Ovary (tissue), 9 donors: ENCODE data around the gene TSPAN31. TPM values are rescaled to one million over a fixed set of nuclear protein-coding genes. Genes with fewer than 3 reads are reported as not detected.

Source experiments
- DNase-seq, 5 donors: peaks; one replicate each; pipeline ENCODE4 v3.0.0-alpha.2; 2019 to 2020
- H3K27ac ChIP-seq, 2 donors: fragments of 200-600 bp; one replicate each; pipeline versions ENCODE4 v1.5.1 to v1.8.0; 2019 to 2022
- H3K27me3 ChIP-seq: fragments of 200-600 bp; one replicate; pipeline ENCODE4 v1.8.0; 2022
- H3K36me3 ChIP-seq: fragments of 200-600 bp; sonication (generic); one replicate; pipeline ENCODE4 v1.5.1; 2019
- H3K4me1 ChIP-seq: one replicate; pipeline ENCODE4 v1.8.1; 2013; ENCODE audit warnings: mild to moderate bottlenecking, moderate library complexity; ENCODE audit not compliant: insufficient read depth
- H3K4me3 ChIP-seq: fragments of 200-600 bp; sonication (generic); one replicate; pipeline ENCODE4 v1.5.1; 2017
- H3K9me3 ChIP-seq, 2 donors: fragments of 200-600 bp in 1 of 2; sonication (generic) in 1 of 2; one replicate each; pipeline versions ENCODE4 v1.5.1 to v1.8.1; 2013 to 2019; ENCODE audit warnings: mild to moderate bottlenecking in 1 of 2, moderate library complexity in 1 of 2
- EP300 ChIP-seq: sonication (generic); formaldehyde crosslinking; IDR thresholded peaks from one replicate; pipeline ENCODE4 v1.6.1; 2017; ENCODE audit warnings: antibody characterized with exemption
- POLR2A ChIP-seq: fragments of 450-650 bp; IDR thresholded peaks from one replicate; pipeline ENCODE4 v1.6.1; 2017; ENCODE audit warnings: antibody characterized with exemption, mild to moderate bottlenecking, moderate library complexity
- WGBS, 3 donors: extraction: QIAGEN DNeasy Blood & Tissue Kit in 1 of 3; methylation state at CpG; one replicate each; pipeline versions ENCODE4 v1.1.5 to v1.1.7; 2013 to 2017; 5-methylcytosine and 5-hydroxymethylcytosine counted together
- intact Hi-C, 4 donors: fragments of 100-400 bp; cut with DNase I; formaldehyde crosslinking; loops; one replicate each; pipeline versions ENCODE4 v1.11.0 to v1.15.1; 2022 to 2023
- polyA plus RNA-seq, 2 donors: library from polyadenylated mRNA; stranded (reverse); fragments of 200-250 nt in 1 of 2; fragments of 350-450 nt in 1 of 2; fragmentation: Illumina TruSeq in 1 of 2; extraction: RNeasy Lipid Tissue Mini Kit (QIAGEN cat#74804) in 1 of 2; gene quantifications; one replicate each; pipeline ENCODE4 v1.2.3, GENCODE V29; 2013 to 2014
- total RNA-seq, 7 donors: library from RNA; depleted of rRNA in 2 of 7; stranded (reverse); fragments of >200 nt in 2 of 7; fragmentation: NEBNext Ultra II Directional in 3 of 7; extraction: Animal tissue kit (Norgen Biotek cat#: 25700) in 3 of 7; gene quantifications; one replicate each; pipeline versions ENCODE4 v1.1.0 to v1.2.4, GENCODE V29; 2016 to 2023
- TF ChIP-seq, protein P1 (sequence below), 3 donors: fragments of 450-650 bp in 2 of 3; fragments of 200-600 bp in 1 of 3; IDR thresholded peaks; one replicate each; pipeline versions ENCODE4 v1.5.1 to v1.8.0; 2016 to 2022; ENCODE audit warnings: antibody characterized with exemption in 3 of 3, mild to moderate bottlenecking in 1 of 3
- donor health status: DM: no; HTN: no; CAD: no; lungs with moderate emphysema.
- donor health status: DM: no; HTN: no; CAD: no.
- donor health status: Bipolar disorder and iron deficiency.
- donor health status: DM: yes; HTN: yes; CAD: no.
- donor health status: DM: no; HTN: no; CAD: no.
- donor health status: DM: yes; HTN: yes; CAD: no.

Gene TSPAN31
- total and polyA plus RNA-seq, 9 donors = 27.7 to 64.0 (median 43.9) TPM

DNA sequence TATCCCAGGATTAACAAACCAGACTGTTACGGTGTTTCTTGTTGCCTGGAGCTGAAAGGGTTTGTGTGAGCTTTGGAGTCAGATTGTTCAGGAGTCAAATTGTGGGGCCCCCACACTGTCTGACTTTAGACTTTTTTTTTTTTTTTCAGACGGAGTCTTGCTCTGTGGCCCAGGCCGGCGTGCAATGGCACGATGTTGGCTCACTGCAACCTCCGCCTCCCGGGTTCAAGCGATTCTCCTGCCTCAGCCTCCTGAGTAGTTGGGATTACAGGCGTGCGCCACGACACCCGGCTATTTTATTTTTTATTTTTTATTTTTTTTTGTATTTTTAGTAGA, 38.6 kb downstream of the TSPAN31 start:
- TF ChIP-seq, protein P1, sequence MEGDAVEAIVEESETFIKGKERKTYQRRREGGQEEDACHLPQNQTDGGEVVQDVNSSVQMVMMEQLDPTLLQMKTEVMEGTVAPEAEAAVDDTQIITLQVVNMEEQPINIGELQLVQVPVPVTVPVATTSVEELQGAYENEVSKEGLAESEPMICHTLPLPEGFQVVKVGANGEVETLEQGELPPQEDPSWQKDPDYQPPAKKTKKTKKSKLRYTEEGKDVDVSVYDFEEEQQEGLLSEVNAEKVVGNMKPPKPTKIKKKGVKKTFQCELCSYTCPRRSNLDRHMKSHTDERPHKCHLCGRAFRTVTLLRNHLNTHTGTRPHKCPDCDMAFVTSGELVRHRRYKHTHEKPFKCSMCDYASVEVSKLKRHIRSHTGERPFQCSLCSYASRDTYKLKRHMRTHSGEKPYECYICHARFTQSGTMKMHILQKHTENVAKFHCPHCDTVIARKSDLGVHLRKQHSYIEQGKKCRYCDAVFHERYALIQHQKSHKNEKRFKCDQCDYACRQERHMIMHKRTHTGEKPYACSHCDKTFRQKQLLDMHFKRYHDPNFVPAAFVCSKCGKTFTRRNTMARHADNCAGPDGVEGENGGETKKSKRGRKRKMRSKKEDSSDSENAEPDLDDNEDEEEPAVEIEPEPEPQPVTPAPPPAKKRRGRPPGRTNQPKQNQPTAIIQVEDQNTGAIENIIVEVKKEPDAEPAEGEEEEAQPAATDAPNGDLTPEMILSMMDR (IDR thresholded peaks at IDR 0.05) = no peak
- no peak for TF ChIP-seq EP300
- no peak for TF ChIP-seq POLR2A
- Histone ChIP-seq H3K27ac (no peak overlapping the region), H3K4me1 (peaks cover 3% of the 10 kb centered on the region), H3K27me3 (no peaks in the 10 kb centered on the region), H3K9me3 (no peaks in the 10 kb centered on the region), H3K36me3 (no peaks in the 10 kb centered on the region), H3K4me3 (peak overlapping the region; percentile 93)
- WGBS, 3 donors = 70 to 82% (median 73%) methylated on average over 12 of the region's 12 CpGs
- no peak for DNase-seq
- intact Hi-C loops = loop anchor here in 2 of 4 donors (2.0 to 10.0 kb wide), 2 partner anchors 51 to 121 kb away; no protein-coding TSS in a partner anchor

DNA sequence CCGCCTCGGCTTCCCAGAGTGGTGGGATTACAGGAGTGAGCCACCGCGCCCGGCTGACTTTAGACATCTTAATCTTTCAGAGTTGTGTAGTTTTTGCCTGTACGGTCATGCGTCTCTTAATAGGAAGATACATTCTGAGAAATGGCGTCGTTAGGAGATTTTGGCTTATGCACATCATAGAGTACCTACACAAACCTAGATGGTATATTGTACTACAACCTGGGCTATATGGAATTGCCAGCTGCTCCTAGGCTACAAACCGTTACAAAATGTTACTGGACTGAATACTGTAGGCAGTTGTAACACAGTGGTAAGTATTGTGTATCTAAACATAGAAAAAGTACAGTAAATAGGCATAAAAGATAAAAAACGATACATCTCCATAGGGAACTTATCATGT, 39.0 kb downstream of the TSPAN31 start:
- intact Hi-C loops = loop anchor here in 2 of 4 donors (2.0 to 10.0 kb wide), 2 partner anchors 51 to 121 kb away; no protein-coding TSS in a partner anchor
- no peak for DNase-seq
- Histone ChIP-seq H3K4me1 (peaks cover 3% of the 10 kb centered on the region), H3K36me3 (no peaks in the 10 kb centered on the region), H3K4me3 (peak overlapping the region; percentile 93), H3K27ac (no peak overlapping the region), H3K9me3 (no peaks in the 10 kb centered on the region), H3K27me3 (no peaks in the 10 kb centered on the region)
- TF ChIP-seq EP300 (no peak), POLR2A (no peak)
- TF ChIP-seq, protein P1 (IDR thresholded peaks at IDR 0.05) = no peak
- 83 to 88% (median 85%) methylated on average over 11 of the region's 11 CpGs for WGBS, 3 donors

DNA sequence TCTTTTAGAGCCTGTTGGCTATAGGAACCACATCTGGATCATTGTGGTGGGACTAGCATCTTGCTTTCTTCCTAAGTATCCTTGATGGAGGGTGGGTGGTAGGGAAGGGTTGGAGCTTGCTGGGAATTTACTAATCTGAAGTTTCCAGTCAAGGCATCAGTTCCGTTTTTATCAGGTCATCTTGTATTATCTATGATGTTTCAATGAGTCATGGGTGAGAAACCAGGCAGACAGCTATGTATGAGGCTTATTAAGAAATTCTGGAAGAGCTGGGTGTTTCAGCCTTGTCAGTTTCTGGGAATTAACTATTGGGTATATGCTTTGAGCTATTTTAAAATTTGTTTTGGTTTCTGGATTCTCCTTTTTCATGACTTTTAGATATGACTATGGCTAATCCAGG, 49.1 kb downstream of the TSPAN31 start:
- Histone ChIP-seq H3K27ac (no peak overlapping the region), H3K27me3 (no peaks in the 10 kb centered on the region), H3K36me3 (no peaks in the 10 kb centered on the region), H3K4me3 (no peak overlapping the region), H3K4me1 (no peaks in the 10 kb centered on the region), H3K9me3 (no peaks in the 10 kb centered on the region)
- intact Hi-C loops = no loop called here
- DNase-seq = no peak
- TF ChIP-seq EP300 = no peak
- TF ChIP-seq, protein P1 (IDR thresholded peaks at IDR 0.05) = no peak
- no peak for TF ChIP-seq POLR2A
- WGBS, 3 donors = 24 to 46% (median 31%) methylated on average over 1 of the region's 1 CpG

DNA sequence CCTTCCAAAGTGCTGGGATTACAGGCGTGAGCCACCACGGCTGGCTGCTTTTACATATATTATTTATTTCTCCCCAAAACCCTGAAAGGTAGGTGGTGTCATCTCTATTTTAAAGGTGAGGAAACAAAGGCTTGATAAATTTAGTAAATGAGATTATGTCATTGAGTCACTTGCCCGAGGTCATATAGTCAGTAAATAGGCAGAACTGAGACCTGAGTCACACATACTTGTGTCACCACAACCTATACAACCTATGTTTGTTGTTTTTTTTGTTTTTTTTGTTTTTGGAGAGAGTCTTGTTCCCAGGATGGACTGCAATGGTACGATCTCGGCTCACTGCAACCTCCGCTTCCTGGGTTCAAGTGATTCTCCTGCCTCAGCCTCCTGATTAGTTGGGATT, 50.5 kb downstream of the TSPAN31 start:
- intact Hi-C loops = loop anchor here in 1 of 4 donors (5.0 kb wide), 1 partner anchor 37 kb away; no protein-coding TSS in a partner anchor
- DNase-seq = no peak
- Histone ChIP-seq H3K4me1 (no peaks in the 10 kb centered on the region), H3K9me3 (no peaks in the 10 kb centered on the region), H3K4me3 (no peak overlapping the region), H3K27me3 (no peaks in the 10 kb centered on the region), H3K27ac (no peak overlapping the region), H3K36me3 (no peaks in the 10 kb centered on the region)
- TF ChIP-seq EP300 = no peak
- TF ChIP-seq, protein P1 (IDR thresholded peaks at IDR 0.05) = no peak
- TF ChIP-seq POLR2A = no peak
- 90 to 94% (median 91%) methylated on average over 6 of the region's 6 CpGs for WGBS, 3 donors
